HL-60 (cell line): Measurements from ENCODE around the gene FAHD2A.

Source experiments
- CTCF ChIP-seq: IDR thresholded peaks from one replicate; pipeline ENCODE4 v1.5.1; 2011; ENCODE audit warnings: low read length, control low read depth, inconsistent platforms; ENCODE audit not compliant: insufficient read depth
- GABPA ChIP-seq: IDR thresholded peaks from 2 replicates; pipeline ENCODE4 v1.6.1; 2012; ENCODE audit warnings: low read depth
- POLR2AphosphoS5 ChIP-seq: IDR thresholded peaks from 2 replicates; pipeline ENCODE4 v1.6.1; 2012; ENCODE audit warnings: low read depth
- REST ChIP-seq: IDR thresholded peaks from 2 replicates; pipeline ENCODE4 v1.6.1; 2012; ENCODE audit warnings: low read depth; ENCODE audit not compliant: insufficient replicate concordance

- no peak for TF ChIP-seq CTCF
- no peak for TF ChIP-seq REST
- TF ChIP-seq POLR2AphosphoS5: no peak
- TF ChIP-seq GABPA: no peak
Observed at GRCh38 chr2:95392320-95392719, 10.2 kb upstream of the FAHD2A start.
